Stimulated activated CD4-positive, alpha-beta T cell treated with anti-CD3 and anti-CD28 coated beads, Interleukin-2, amount 100 ng/mL, for 48 hours (primary cell): ENCODE measurements around the gene ACTL6B.
A peak's percentile ranks its signal among the peaks of the same experiment; 100 is the strongest.
"Not testable (repeated sequence)": the region's sequence is repeated elsewhere in the genome, so short reads cannot be mapped to it uniquely, and the experiment has no call there.

Source experiments
- DNase-seq, 2 donors: peaks; one replicate each; pipeline ENCODE4 v3.0.0-alpha.2; 2020

Gene ACTL6B

DNA sequence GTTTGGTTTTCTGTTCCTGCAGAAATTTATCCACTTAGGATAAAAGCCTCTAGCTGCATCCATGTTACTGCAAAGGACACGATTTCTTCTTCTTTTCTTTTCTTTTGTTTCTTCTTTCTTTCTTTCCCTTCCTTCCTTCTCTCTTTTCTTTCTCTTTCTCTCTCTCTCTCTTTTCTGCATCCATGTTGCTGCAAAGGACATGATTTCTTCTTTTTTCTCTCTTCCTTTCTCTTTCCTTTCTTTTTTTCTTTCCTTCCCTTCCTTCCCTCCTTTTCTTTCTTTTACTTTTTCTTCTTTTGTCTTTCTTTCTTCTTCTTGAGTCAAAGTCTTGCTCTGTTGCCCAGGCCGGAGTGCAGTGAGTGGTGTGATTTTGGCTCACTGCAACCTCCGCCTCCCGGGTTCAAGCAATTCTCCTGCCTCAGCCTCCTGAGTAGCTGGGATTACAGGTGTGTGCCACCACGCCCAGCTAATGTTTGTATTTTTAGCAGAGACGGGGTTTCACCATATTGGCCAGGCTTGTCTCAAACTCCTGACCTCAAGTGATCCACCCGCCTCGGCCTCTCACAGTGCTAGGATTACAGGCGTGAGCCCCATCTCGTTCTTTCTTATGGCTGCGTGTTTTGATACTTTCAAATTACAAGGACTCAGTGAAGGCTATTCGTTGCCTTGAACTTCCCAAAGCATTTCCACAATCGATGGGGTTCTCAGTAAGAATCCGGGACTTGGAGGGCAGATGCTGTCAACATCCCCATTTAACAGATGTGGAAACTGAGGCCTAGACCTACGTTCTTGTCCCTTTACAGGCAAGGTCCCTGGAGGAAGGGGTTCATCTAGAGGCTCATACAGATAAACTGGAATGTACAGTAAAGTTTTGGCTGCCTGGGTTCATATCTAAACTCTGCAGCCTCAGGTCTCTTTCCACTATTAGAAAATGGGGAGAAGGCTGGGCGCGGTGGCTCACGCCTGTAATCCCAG is 15.4 kb upstream of the ACTL6B start:
- no peak for DNase-seq

DNA sequence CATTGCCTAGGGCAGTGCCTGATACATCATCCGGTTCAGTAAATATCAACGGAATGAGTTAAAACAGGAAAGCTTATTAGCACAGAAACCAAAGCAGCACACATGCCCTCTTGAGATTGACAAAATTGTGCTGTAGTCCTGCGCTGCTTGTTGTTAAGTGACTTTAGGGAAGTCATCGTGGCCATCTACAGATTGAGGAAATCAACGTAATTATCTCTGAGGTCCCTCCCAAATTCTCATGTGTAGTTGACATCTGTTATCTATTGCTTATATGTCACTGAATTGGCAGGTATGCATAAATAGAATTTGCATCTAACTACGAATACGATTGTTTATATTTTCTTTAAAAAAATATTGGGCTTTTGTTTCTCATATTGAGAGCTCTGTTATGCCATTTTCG is 13.8 kb upstream of the ACTL6B start:
- DNase-seq = no peak

DNA sequence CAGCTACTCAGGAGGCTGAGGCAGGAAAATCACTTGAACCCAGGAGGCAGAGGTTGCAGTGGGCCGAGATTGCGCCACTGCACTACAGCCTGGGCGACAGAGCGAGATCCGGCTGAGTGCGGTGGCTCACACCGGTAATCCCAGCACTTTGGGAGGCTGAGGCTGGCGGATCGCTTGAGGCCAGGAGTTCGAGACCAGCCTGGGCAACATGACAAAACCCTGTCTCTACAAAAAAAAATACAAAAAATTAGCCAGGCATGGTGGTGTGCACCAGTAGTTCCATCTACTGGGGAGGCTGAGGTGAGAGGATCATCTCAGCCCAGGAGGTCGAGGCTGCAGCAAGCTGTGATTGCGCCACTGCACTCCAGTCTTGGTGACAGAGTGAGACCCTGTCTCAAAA is 12.9 kb upstream of the ACTL6B start:
- DNase-seq = not testable (repeated sequence)

DNA sequence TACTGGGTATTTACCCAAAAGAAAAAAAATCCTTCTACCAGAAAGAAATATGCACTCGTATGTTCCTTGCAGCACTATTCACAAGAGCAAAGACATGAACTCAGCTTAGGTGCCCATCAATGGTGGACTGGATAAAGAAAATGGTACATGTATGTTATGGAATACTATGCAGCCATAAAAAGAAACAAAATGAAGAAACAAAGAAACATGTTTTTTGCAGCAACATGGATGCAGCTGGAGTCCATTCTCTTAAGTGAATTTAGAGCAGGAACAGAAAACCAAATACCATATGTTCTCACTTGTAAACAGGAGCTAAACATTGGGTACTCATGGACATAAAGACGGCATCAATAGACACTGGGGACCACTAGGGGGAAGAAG is 11.8 kb upstream of the ACTL6B start:
- no peak for DNase-seq

DNA sequence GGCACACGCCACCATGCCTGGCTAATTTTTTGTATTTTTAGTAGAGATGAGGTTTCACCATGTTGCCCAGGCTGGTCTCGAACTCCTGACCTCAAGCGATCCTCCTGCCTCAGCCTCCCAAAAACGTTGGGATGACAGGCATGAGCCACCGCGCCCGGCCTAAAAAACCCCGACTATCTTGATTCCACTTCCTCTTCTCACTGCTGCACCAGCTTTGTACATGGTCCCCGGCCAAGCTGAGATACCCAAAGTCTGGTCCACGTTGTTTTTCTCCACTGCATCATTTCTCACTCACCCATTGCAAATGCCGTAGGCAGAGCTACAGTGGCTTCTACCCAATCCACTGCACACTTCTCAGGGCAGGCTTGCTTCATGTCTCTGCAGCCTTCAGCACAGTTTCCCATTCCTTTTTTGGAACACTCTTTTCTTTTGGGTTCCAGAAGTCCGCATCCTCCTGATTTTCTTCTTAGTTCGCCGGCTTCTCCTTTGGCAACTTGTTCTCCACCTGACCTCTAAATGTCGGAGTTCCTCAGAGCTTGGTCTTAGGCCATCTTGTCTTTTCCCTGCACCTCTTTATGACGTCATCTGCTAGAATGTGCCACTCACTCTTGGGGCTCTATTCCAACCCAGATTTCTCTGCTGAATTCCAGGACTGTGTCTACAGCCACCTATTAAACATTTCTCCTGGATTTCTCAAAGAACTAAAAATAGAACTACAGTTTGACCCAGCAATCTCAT is 11.3 kb upstream of the ACTL6B start:
- no peak for DNase-seq

DNA sequence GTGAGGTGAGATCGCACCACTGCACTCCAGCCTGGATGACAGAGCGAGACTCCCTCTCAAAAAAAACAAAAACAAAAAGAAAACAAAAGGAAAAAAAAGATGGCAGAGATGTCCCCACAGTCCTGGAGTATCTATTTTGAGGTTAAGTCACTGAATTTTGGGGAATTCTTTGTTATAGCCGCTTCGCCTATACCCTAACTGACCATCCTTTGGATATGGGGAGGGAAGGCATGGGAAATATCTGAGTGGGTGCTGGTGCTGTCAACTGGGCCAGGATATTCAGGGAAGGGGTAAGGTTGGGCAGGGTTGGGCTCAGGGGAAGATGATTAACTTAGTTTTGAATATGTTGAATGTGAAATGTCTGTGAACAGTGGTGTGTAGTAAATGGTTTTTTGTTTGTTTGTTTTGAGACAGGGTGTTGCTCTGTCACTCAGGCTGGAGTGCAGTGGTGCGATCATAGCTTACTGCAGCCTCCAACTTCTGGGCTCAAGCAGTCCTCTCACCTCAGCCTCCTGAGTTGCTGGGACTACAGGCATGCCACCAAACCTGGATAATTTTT is 9.0 kb upstream of the ACTL6B start:
- DNase-seq = no peak

DNA sequence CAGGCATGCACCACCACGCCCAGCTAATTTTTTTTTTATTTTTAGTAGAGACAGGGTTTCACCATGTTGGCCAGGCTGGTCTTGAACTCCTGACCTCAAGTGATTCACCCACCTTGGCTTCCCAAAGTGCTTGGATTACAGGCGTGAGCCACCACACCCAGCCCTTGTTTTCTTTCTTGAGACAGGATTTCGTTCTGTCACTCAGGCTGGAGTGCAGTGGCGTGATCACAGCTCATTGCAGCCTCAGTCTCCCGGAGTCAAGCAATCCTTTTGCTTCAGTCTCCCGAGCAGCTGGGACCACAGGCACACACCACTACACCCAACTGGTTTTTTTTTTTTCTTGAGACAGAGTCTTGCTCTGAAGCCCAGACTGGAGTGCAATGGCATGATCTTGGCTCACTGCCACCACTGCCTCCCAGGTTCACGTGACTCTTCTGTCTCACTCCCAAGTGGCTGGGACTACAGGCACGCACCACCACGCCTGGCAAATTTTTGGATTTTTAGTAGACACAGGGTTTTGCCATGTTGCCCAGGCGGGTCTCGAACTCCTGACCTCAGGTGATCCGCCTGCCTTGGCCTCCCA is 6.0 kb upstream of the ACTL6B start:
- not testable (repeated sequence) for DNase-seq

DNA sequence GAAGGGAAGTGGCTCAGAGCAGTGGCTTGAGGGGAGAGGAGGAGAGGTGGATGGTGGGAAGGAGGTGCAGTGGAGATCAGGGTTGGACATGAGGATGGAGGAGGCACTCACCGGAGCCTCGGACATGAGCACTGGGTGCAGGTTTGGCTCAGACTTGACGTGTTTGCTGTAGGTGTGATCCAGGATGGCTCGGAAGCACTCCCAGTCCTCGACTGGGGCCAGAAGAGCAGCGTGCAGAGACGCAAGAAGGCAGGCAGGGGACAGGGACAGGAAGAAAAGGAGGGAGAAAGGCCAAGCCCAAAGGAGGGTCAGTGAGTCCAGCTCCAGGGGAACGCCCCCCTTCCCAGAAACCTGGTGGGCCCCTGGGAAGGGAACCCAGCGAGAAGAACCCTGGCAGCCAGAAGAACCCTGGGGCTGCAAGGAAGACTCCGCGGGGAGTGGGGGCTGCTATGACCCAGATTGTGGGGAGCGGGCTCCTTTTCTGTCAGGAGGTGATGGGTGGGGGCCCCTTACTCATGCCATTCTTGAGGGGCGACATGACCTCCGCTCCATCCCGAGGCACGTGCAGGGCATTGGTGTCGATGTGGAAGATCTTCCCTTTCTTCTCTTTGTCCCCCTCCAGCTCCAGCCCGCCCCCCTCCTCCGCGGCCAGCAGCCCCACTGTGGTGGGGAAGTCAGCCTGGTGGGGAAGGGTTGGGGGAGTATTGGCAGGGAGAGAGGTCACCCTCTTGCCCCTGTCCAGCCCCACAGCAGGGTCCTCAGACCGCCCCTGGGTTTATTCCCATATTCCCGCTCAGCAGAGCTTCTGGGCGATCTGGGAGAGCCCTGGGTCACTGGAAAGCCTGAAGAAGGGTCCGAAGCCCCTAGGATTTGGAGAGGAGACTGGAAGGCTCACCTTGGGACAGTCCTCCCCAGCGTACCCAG is 1.1 kb downstream of the ACTL6B start:
- DNase-seq = no peak

DNA sequence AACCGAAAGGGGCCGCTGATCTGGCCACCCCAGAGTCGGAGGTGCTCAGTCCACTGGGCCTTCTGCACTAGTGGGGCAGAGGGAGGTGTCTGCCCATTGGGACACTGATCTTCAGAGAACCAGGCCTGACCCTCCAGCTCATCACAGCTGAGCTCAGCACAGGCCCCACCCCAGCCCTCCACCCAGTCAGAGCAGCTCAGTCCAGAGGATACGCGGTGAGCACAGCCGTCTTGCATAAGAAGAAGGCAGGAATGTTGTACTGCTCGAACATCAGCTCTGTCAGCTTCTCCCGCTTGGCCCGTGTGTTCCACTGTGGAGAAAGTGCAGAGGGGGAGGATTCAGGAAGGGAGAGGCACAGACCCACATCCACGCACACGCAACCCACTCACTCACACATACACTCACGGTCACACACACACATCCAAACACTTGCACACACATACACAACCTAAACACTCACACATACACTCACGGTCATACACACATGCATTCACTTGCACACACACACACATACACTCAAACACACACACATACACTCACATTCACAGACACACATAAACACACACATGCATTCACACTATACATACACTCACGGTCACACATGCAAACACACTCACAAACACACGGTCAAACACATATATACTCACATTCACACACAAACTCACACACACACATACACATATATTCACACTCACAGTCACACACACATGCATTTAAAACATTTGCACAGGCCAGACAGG is 6.3 kb downstream of the ACTL6B start:
- DNase-seq = no peak

DNA sequence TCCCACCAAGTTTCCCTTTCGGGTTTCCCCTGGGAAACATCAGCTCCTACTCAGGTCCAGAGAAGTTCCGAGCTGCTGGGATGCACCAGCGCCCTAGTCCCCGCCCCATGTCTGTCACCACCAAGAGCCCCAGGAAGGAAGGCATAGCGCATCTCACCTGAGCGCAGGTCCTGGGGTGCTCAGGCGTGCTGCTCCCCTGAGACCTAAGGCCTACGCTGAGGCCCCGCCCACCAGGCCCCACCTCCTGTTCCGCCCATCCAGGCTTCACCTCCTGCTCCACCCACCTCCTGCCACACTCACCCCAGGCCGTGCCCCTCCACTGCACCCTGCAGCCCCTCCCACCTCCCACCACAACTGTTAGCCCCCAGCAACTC is 13.7 kb downstream of the ACTL6B start:
- DNase-seq = no peak

DNA sequence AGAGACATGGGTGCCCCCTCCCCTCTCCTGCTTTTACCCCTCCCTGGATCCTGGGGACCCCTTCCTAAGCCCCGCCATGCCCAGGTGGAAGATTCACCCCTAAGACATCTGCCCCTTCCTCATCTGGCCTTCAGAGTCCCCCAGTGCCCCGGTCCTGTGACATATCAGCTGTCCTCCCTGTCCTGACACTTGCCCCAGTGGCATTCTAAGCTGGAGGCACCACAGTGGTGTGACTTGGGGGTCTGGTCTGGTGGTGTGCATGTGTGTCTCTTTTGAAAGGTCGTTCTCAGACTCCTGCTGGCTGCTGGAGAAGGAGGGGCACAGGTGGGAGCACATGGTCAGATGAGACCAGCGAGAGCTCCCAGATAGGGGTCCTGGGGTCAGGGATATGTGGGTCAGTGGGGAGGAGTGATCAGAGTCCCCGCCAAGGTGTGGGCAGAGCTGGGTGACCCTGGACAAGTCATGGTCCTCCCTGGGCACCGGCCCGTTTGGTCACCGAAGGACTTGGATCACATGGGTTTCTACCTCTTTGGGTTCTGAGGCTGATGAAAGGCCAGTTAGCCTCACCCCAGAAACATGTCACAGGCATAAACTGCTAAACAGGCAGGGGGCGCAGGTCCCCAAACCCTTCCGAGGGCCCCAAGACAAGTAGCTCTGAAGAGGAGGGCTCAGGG is 14.3 kb downstream of the ACTL6B start:
- no peak for DNase-seq

DNA sequence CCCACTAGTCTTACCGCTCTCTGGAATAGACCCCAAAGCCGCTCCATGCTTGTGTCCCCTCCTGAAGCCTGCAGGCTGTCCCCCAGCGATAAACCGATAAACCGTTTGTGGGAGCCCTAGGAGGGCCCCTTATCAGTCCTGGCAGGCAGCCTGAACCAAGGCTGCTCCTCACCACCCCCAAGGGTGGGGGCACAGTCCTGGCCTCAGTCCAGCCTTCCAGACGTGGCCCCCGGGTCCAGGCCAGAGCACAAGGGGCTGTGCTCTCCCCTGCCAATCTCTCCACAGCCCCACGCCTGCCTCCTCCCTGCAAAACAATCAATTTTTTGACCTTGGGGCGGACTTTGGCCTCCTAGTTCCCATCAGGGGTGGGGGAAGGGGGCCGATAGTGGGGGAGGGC is 14.8 kb downstream of the ACTL6B start, which contains the start of gene TFR2:
TFR2 (minus strand) TSS at position 90 of the 397 bp plus-strand sequence; CDS start at position 47, 43 bp downstream.
- DNase-seq = no peak

DNA sequence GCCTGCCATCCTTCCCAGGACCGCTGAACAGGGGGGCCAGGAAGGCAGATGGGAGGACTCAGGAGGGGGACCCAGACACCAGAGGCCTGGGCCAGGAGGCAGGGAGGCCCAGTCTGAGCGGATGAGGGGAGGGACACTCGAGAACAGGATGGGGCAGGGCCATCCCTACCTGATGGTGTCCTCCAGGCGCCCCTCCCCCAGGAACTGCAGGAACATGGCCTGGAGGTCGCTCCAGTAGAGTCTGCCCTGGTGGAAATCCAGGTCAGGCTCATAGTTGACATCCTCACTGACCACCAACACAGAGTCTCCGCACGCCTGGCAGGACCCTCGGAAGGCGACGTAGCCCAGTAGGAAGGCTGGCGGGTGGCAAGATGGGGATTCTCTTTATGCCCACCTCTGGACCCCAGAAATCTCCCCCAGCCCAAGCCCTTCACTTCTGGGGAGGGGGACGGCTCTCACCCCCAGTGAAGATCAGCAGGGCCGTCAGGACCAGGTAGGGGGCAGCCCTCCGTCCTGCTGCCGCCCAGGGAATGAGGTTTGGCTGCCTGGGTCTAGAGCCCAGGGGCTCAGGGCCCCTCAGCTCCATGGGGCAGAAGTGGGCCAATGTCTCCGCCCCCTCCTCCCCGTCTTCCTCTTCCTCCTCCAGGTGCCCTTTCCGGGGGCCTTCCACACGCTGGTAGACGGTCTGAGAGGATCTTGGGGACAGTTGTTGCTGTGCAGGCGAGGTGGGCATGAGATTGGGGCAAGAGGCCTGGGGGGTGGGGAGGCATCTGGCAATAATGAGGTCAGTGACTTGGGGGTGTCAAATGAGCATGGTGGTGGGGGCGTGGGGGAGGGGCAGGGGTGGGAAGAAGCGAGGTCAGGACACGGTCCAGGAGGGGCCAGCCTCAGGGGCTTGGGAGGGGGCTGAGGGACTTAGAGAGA is 15.5 kb downstream of the ACTL6B start:
- DNase-seq = no peak

DNA sequence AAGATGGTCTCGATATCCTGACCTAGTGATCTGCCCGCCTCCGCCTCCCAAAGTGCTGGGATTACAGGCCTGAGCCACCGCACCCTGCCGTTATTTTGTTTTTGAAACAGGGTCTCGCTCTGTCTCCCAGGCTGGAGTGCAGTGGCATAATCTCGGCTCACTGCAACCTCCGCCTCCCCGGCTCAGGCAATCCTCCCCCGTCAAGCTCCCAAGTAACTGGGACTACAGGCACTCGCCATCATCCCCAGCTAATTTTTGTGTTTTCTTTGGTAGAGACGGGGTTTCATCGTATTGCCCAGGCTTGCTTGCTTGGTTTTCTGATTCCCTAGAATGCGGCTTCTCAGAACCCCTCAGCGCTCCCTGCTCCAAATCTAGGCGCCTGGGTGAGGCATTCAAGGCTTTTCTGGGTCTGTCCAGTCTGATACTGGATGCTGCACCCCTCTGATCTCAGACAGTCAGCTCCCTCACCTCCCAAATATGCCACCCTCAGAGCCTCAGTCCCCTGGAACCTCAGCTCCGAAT is 16.2 kb downstream of the ACTL6B start:
- DNase-seq = no peak

DNA sequence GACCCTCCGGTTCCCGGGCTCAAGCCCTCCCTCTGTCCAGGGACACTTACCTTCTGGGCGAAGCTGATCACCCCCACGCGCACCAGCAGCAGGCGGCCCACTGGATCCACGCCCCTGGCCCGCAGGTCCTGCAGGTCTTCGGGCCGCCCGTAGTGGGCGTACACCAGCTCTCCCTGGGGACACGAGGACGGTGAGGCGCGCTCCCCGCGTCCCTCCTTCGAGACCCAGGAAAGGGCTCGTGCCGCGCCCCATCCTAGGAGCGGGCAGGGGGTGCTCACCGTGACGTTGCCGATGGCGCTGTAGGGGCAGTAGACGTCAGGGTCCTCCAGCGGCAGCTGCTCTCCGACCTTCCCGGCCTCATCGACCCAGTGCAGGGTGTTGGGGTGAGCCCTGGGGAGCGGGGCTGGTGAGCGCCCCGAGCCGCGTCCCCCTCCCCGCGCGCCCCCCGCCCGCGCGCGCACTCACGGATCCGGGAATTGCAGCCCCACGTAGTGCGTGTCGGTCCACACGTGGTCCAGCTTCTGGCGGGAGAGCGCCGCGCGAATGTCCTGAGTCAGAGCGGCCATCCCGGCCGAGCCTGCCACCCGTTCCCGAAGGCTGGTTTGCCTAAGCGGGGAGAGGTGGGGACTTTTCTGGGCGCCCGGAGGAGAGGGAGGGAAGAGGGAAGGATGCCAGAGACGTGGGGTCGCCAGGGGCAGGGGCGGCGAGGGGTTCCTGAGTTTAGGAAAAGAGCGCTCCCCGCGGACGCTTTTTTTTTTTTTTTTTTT is 23.1 kb downstream of the ACTL6B start:
- DNase-seq = peak; percentile 52 to 61

DNA sequence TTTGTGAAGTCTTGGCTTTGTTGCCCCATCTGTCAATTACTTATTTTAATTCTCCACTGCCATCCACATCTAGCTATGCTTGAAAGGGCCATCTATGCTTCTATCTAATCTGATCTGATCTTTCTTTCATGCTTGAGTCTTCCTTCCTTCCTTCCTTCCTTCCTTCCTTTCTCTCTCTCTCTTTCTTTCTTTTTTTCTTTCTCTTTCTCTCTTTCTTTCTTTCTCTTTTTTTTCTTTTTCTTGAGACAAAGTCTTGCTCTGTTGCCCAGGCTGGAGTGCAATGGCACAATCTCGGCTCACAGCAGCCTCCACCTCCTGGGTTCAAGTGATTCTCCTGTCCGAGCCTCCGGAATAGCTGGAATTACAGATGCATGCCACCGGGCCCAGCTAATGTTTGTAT is 26.2 kb downstream of the ACTL6B start:
- DNase-seq = no peak

DNA sequence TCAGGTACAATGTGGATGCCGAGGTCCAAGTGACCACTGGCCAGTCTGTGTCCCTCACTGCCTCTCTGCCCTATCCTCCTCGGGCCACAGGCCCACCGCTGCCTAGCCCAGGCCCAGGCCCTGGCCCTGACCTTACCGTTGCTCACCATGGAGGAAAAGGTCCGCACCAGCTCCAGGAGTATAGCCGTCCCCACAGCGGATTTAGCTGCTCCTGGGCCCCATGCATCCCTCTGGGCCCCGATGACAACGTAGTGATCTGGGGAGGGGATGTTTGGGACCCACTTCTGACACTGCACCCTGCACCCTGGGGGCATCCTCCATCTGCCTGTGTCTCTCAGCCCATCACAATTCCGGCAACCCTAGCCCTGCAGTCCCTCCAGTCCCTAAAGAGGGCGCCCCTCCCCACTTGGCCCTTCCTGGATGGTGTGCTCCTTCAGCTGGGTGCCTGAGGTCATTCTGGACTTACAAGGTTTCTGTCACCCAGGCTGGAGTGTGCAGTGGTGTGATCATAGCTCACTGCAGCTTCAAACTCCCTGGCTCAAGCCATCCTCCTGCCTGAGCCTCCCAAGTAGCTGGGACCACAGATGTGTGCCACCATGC is 27.0 kb downstream of the ACTL6B start:
- DNase-seq = no peak

DNA sequence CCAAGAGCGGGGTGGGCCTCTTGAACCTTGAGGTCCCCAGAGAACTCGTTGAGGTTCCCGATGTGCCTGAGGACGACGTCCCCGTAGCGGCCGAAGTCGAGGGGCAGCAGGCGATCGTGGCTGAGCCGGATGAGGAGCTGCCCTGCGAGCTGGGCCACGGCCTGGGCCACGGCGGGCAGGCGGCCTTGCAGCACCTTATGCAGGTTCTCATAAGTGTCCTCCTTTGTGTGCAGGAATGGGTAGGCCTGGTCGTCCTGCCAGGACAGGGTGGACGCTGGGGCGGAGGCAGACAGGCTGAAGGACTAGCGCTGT is 29.1 kb downstream of the ACTL6B start:
- DNase-seq = no peak
